ENCODE data around the gene TMEM273. TPM values are rescaled to one million over a fixed set of nuclear protein-coding genes. Genes with fewer than 3 reads are reported as not detected.
A peak's percentile ranks its signal among the peaks of the same experiment; 100 is the strongest.

TMEM273 gene
- total RNA-seq, 1 donor from 2014 or later, result 8.5 TPM

GRCh38 chr10:49184642-49185111, 3.5 kb downstream of the TMEM273 start:
- ATAC-seq (ENCODE audit: low read depth), result no peak
- no peak overlapping the region for H3K4me3 Mint-ChIP-seq
- H3K27me3 Mint-ChIP-seq, result no peaks in the 10 kb centered on the region

GRCh38 chr10:49183596-49184542, 4.3 kb downstream of the TMEM273 start:
- H3K27ac Mint-ChIP-seq, result peak overlapping the region; percentile 67
- H3K4me1 Mint-ChIP-seq, result peaks cover 92% of the 10 kb centered on the region
- ChIA-PET POLR2A (no interaction called here), CTCF (no interaction called here)
- intact Hi-C loops (cut with micrococcal nuclease), result loop anchor here (2.0 kb wide), 1 partner anchor 19 kb away; no protein-coding TSS in a partner anchor
- no peaks in the 10 kb centered on the region for H3K9me3 Mint-ChIP-seq
- no peak overlapping the region for H3K4me3 Mint-ChIP-seq
- H3K36me3 Mint-ChIP-seq (ENCODE audit: low read depth), result peaks cover 2% of the 10 kb centered on the region
- ATAC-seq (ENCODE audit: low read depth) (peak; percentile 11), DNase-seq (no peak)
- TF ChIP-seq CTCF (IDR thresholded peaks at IDR 0.05), result no peak
- no peaks in the 10 kb centered on the region for H3K27me3 Mint-ChIP-seq

More at GRCh38 chr10:49184642-49185111, 3.5 kb downstream of the TMEM273 start:
- Mint-ChIP-seq H3K36me3 (ENCODE audit: low read depth) (peaks cover 2% of the 10 kb centered on the region), H3K27ac (peak overlapping the region; percentile 67), H3K4me1 (peaks cover 93% of the 10 kb centered on the region), H3K9me3 (no peaks in the 10 kb centered on the region)
- intact Hi-C loops (cut with micrococcal nuclease), result loop anchor here (5.0 kb wide), 2 partner anchors 353 to 877 kb away; partner anchors contain the start of genes ERCC6 and MAPK8
- POLR2A ChIA-PET, result no interaction called here
- no peak for TF ChIP-seq CTCF (IDR thresholded peaks at IDR 0.05)
- CTCF ChIA-PET, result no interaction called here
- no peak for DNase-seq

GRCh38 chr10:49182776-49183175, 5.4 kb downstream of the TMEM273 start:
- Mint-ChIP-seq H3K4me1 (peaks cover 92% of the 10 kb centered on the region), H3K9me3 (no peaks in the 10 kb centered on the region), H3K27ac (no peak overlapping the region), H3K4me3 (no peak overlapping the region), H3K27me3 (no peaks in the 10 kb centered on the region), H3K36me3 (ENCODE audit: low read depth) (peaks cover 2% of the 10 kb centered on the region)
- DNase-seq (no peak), ATAC-seq (ENCODE audit: low read depth) (no peak)
- POLR2A ChIA-PET, result no interaction called here
- intact Hi-C loops (cut with micrococcal nuclease), result loop anchor here (2.0 kb wide), 1 partner anchor 18 kb away; no protein-coding TSS in a partner anchor
- CTCF ChIA-PET, result no interaction called here
- no peak for TF ChIP-seq CTCF (IDR thresholded peaks at IDR 0.05)

GRCh38 chr10:49180444-49180860, 7.7 kb downstream of the TMEM273 start:
- Mint-ChIP-seq H3K36me3 (ENCODE audit: low read depth) (peaks cover 2% of the 10 kb centered on the region), H3K4me1 (peaks cover 91% of the 10 kb centered on the region), H3K4me3 (peak overlapping the region; percentile 15), H3K9me3 (no peaks in the 10 kb centered on the region), H3K27me3 (no peaks in the 10 kb centered on the region), H3K27ac (peak overlapping the region; percentile 71)
- DNase-seq (no peak), ATAC-seq (ENCODE audit: low read depth) (no peak)
- ChIA-PET POLR2A (interaction anchor here (3.6 kb wide), 1 partner anchor 9 kb away, joined by 20 read pairs; the partner anchor contains the start of gene TMEM273), CTCF (no interaction called here)
- no peak for TF ChIP-seq CTCF (IDR thresholded peaks at IDR 0.05)
- intact Hi-C loops (cut with micrococcal nuclease), result loop anchor here (1.0 kb wide), 1 partner anchor 8 kb away; the partner anchor contains the start of gene TMEM273

All from activated B cell treated with CpG ODN at 0.5 μM for 24 hours (primary cell).